KMS-11 (cell line): ENCODE measurements around the gene SMARCE1.
A peak's percentile ranks its signal among the peaks of the same experiment; 100 is the strongest.

Experiments used
- H2AFZ ChIP-seq: fragments of 200-600 bp; sonication (generic); 2 replicates; pipeline ENCODE4 v1.6.1; 2016; ENCODE audit warnings: antibody characterized with exemption, mixed run types, low read depth
- H3K27ac ChIP-seq: fragments of 200-600 bp; sonication (generic); 2 replicates; pipeline ENCODE4 v1.6.1; 2016; ENCODE audit warnings: mild to moderate bottlenecking, mixed run types
- H3K27me3 ChIP-seq: fragments of 200-600 bp; sonication (generic); 2 replicates; pipeline ENCODE4 v1.6.1; 2017; ENCODE audit warnings: mild to moderate bottlenecking, low read depth, mixed run types, moderate library complexity; ENCODE audit not compliant: insufficient read depth
- H3K36me3 ChIP-seq: fragments of 200-600 bp; sonication (generic); 2 replicates; pipeline ENCODE4 v1.6.1; 2017; ENCODE audit warnings: mild to moderate bottlenecking, mixed run types; ENCODE audit not compliant: insufficient read depth
- H3K4me1 ChIP-seq: fragments of 200-600 bp; sonication (generic); 2 replicates; pipeline ENCODE4 v1.6.1; 2016; ENCODE audit warnings: mild to moderate bottlenecking, low read depth, mixed run types; ENCODE audit not compliant: poor library complexity, severe bottlenecking
- H3K4me2 ChIP-seq: fragments of 200-600 bp; sonication (generic); 2 replicates; pipeline ENCODE4 v1.7.0; 2016; ENCODE audit warnings: mild to moderate bottlenecking, mixed run types
- H3K4me3 ChIP-seq: fragments of 200-600 bp; sonication (generic); IDR thresholded peaks from 2 replicates; pipeline ENCODE4 v1.6.1; 2017; ENCODE audit warnings: low read depth, low read length, mixed read lengths; ENCODE audit not compliant: insufficient read depth
- H3K79me2 ChIP-seq: fragments of 200-600 bp; sonication (generic); 2 replicates; pipeline ENCODE4 v1.6.1; 2016; ENCODE audit warnings: low read depth, mixed run types; ENCODE audit not compliant: insufficient read depth
- H3K9ac ChIP-seq: fragments of 200-600 bp; sonication (generic); 2 replicates; pipeline ENCODE4 v1.6.1; 2016; ENCODE audit warnings: mild to moderate bottlenecking, mixed run types
- H4K20me1 ChIP-seq: fragments of 200-600 bp; sonication (generic); 2 replicates; pipeline ENCODE4 v1.6.1; 2016; ENCODE audit warnings: mild to moderate bottlenecking, mixed run types; ENCODE audit not compliant: insufficient read depth
- CTCF ChIP-seq: fragments of 200-600 bp; sonication (generic); conservative IDR thresholded peaks from 2 replicates; pipeline ENCODE4 v1.6.1; 2017; ENCODE audit warnings: low read depth, mild to moderate bottlenecking, antibody characterized with exemption, low read length, moderate library complexity, mixed read lengths

Gene SMARCE1

GRCh38 chr17:40658396-40658795 is 10.8 kb upstream of the SMARCE1 start:
- no peaks in the 10 kb centered on the region for H3K4me1 ChIP-seq
- H2AFZ ChIP-seq, result no peak overlapping the region
- H3K27ac ChIP-seq, result no peak overlapping the region
- no peaks in the 10 kb centered on the region for H4K20me1 ChIP-seq
- H3K4me3 ChIP-seq, result no peak overlapping the region
- no peaks in the 10 kb centered on the region for H3K36me3 ChIP-seq
- no peak overlapping the region for H3K9ac ChIP-seq
- no peak overlapping the region for H3K4me2 ChIP-seq
- no peak for TF ChIP-seq CTCF
- no peaks in the 10 kb centered on the region for H3K79me2 ChIP-seq
- no peaks in the 10 kb centered on the region for H3K27me3 ChIP-seq

GRCh38 chr17:40651939-40652338 is 4.3 kb upstream of the SMARCE1 start:
- no peak overlapping the region for H3K4me3 ChIP-seq
- H3K79me2 ChIP-seq, result peaks cover 8% of the 10 kb centered on the region
- no peak for TF ChIP-seq CTCF
- H3K36me3 ChIP-seq, result no peaks in the 10 kb centered on the region
- no peaks in the 10 kb centered on the region for H4K20me1 ChIP-seq
- peaks cover 7% of the 10 kb centered on the region for H3K4me1 ChIP-seq
- no peak overlapping the region for H3K4me2 ChIP-seq
- H3K27ac ChIP-seq, result no peak overlapping the region
- H3K9ac ChIP-seq, result no peak overlapping the region
- H3K27me3 ChIP-seq, result no peaks in the 10 kb centered on the region
- no peak overlapping the region for H2AFZ ChIP-seq

GRCh38 chr17:40648384-40648968 is 858 bp upstream of the SMARCE1 start:
- peak overlapping the region; percentile 99 for H2AFZ ChIP-seq
- H4K20me1 ChIP-seq, result no peaks in the 10 kb centered on the region
- H3K27ac ChIP-seq, result peak overlapping the region; percentile 99
- no peak overlapping the region for H3K4me3 ChIP-seq
- peak overlapping the region; percentile 77 for H3K4me2 ChIP-seq
- H3K4me1 ChIP-seq, result peaks cover 33% of the 10 kb centered on the region
- TF ChIP-seq CTCF, result no peak
- H3K9ac ChIP-seq, result peak overlapping the region; percentile 100
- H3K36me3 ChIP-seq, result no peaks in the 10 kb centered on the region; the same call in 1 of the 2 replicates
- peaks cover 37% of the 10 kb centered on the region for H3K79me2 ChIP-seq
- no peaks in the 10 kb centered on the region for H3K27me3 ChIP-seq

- H3K9ac ChIP-seq, result peak overlapping the region; percentile 100
- H3K27me3 ChIP-seq, result no peaks in the 10 kb centered on the region
- no peak for TF ChIP-seq CTCF
- H3K4me1 ChIP-seq, result peaks cover 33% of the 10 kb centered on the region
- H2AFZ ChIP-seq, result peak overlapping the region; percentile 99
- H3K36me3 ChIP-seq, result peaks cover 7% of the 10 kb centered on the region; the same call in 1 of the 2 replicates
- peak overlapping the region; percentile 77 for H3K4me2 ChIP-seq
- peaks cover 37% of the 10 kb centered on the region for H3K79me2 ChIP-seq
- no peak overlapping the region for H3K4me3 ChIP-seq
- no peaks in the 10 kb centered on the region for H4K20me1 ChIP-seq
- peak overlapping the region; percentile 99 for H3K27ac ChIP-seq
Observed at GRCh38 chr17:40646791-40647623, 611 bp downstream of the SMARCE1 start.
